A549 (cell line): ENCODE results near the gene GSTA2.

Source experiments
- CBX8 ChIP-seq: fragments of 200-600 bp; sonication (generic); IDR thresholded peaks from 2 replicates; pipeline ENCODE4 v1.6.1; 2016
- CTCF ChIP-seq: fragments of >200 bp; sonication (Bioruptor Twin); formaldehyde crosslinking; IDR thresholded peaks from 3 replicates; pipeline ENCODE4 v1.5.1; 2016

- TF ChIP-seq CBX8 (no peak), CTCF (no peak)
These were observed 51.1 kb downstream of the GSTA2 start for GRCh38 chr6:52712136-52712535.
